ENCODE results near the gene ACTR6. TPM values are rescaled to one million over a fixed set of nuclear protein-coding genes. Genes with fewer than 3 reads are reported as not detected.

The ACTR6 gene
- total and polyA plus RNA-seq, 2 donors (not counting 3 experiments of a cell fraction or from before 2014, with no cell fraction given): 7.5 to 23.2 TPM

DNA sequence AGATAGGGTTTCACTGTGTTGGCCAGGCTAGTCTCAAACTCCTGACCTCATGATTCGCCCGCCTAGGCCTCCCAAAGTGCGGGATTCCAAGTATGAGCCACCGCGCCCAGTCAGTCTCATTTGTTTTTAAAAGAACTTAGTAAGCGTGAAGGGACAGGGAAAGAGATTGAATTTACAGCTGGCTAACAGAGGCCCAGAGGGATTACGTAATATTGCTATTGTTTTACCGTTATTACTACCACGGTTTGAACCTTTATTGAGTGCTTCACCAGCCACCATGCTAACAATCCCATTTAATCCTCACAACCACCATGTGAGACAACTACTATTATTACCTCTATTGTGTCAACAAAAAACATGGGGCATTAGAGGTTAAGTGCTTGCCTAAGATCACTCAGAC, 31.3 kb upstream of the ACTR6 start:
- Histone ChIP-seq H3K27ac (ENCODE audit: insufficient read depth, low read depth, low read length) (no peak overlapping the region), H3K4me2 (ENCODE audit: insufficient read depth, low read length) (no peak overlapping the region), H2AFZ (ENCODE audit: low read depth, low read length) (no peak overlapping the region), H3K27me3 (ENCODE audit: control insufficient read depth in 2 of 2, insufficient read depth in 2 of 2, low read length in 2 of 2) (no peaks in the 10 kb centered on the region), H4K20me1 (replicated peaks; ENCODE audit: control insufficient read depth, extremely low read depth, insufficient read depth, low read length) (no peaks in the 10 kb centered on the region), H3K36me3 (ENCODE audit: control insufficient read depth in 2 of 2, extremely low read depth in 1 of 2, insufficient read depth in 2 of 2, low read length in 2 of 2) (no peaks in the 10 kb centered on the region), H3K9me3 (replicated peaks; ENCODE audit: control insufficient read depth, insufficient read depth, low read length) (no peaks in the 10 kb centered on the region), H3K9me1 (replicated peaks; ENCODE audit: control insufficient read depth, extremely low read depth, insufficient read depth, low read length) (no peaks in the 10 kb centered on the region), H3K9ac (replicated peaks; ENCODE audit: extremely low read depth, insufficient read depth, low read length) (no peak overlapping the region), H3K4me1 (ENCODE audit: control insufficient read depth, extremely low read depth, insufficient read depth, low read length) (no peaks in the 10 kb centered on the region), H3K79me2 (ENCODE audit: control insufficient read depth, insufficient read depth, low read length) (no peaks in the 10 kb centered on the region), H3K4me3 (replicated peaks in 1 of 3; ENCODE audit: insufficient read depth in 1 of 3, low read depth in 1 of 3, low read length in 3 of 3) (no peak overlapping the region)
- FAIRE-seq: no peak
- no peak for DNase-seq (ENCODE audit: low read depth, low spot score)
- ChIA-PET POLR2A (no interaction called here), CTCF (interaction anchor here (2.0 kb wide), 1 partner anchor 15 kb away, joined by 10 read pairs; no protein-coding TSS in a partner anchor)
- TF ChIP-seq, protein P1, sequence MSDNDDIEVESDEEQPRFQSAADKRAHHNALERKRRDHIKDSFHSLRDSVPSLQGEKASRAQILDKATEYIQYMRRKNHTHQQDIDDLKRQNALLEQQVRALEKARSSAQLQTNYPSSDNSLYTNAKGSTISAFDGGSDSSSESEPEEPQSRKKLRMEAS (IDR thresholded peaks at IDR 0.05; ENCODE audit: insufficient read depth, insufficient read length): no peak
- TF ChIP-seq MYC (IDR thresholded peaks at IDR 0.05; ENCODE audit: low read depth, low read length): no peak
- no peak for TF ChIP-seq EZH2 (IDR thresholded peaks at IDR 0.05; ENCODE audit: borderline replicate concordance, low read depth, low read length, severe bottlenecking)
- no peak for TF ChIP-seq JUN (IDR thresholded peaks at IDR 0.05; ENCODE audit: borderline replicate concordance, insufficient read depth, insufficient read length, low read depth)
- no peak for TF ChIP-seq POLR2A (IDR thresholded peaks at IDR 0.05; ENCODE audit: low read depth, low read length)
- TF ChIP-seq GATA2 (IDR thresholded peaks at IDR 0.05; ENCODE audit: insufficient read depth, insufficient read length, low read depth, low read length): no peak
- no TSS peak for BruUV-seq (replicated peaks)
- intact Hi-C loops (cut with micrococcal nuclease) (loop anchor here (5.0 kb wide), 1 partner anchor 1982 kb away; no protein-coding TSS in a partner anchor), dilution Hi-C loops (cut with MboI; ENCODE audit: extremely low pct_ligation_motif_present, low sequenced_read_pairs) (no loop called here)

DNA sequence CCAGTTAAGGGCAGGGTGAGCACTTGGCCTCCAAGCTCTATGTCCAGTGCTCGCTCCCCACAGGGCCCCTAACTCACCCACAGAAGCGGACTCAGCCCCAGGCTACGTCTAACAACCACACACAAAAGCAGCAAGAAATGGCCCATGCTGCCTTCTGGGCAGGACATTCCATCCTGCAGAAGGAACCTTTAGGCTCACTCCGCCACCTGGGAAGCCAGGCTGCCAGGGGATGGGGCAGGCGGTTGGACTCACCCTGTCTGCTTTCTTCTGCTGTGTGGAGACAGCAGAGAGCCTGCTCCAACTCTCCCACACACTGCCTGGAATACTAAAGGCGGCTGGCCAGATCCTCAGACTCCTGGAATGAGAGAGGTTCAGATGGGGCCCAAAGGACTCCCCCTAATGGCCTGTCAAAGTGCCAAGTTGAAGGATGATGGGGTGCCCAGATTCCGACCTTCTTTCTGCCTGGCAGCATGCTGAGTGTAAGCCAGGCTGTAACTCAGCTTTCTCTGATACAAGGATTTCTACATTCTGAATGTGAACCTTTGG, 30.2 kb upstream of the ACTR6 start:
- Histone ChIP-seq H3K36me3 (ENCODE audit: control insufficient read depth in 2 of 2, extremely low read depth in 1 of 2, insufficient read depth in 2 of 2, low read length in 2 of 2) (no peaks in the 10 kb centered on the region), H3K4me1 (ENCODE audit: control insufficient read depth, extremely low read depth, insufficient read depth, low read length) (no peaks in the 10 kb centered on the region), H3K27me3 (ENCODE audit: control insufficient read depth in 2 of 2, insufficient read depth in 2 of 2, low read length in 2 of 2) (peaks cover 0 to 1% of the 10 kb centered on the region in 2 experiments), H3K27ac (ENCODE audit: insufficient read depth, low read depth, low read length) (no peak overlapping the region), H4K20me1 (replicated peaks; ENCODE audit: control insufficient read depth, extremely low read depth, insufficient read depth, low read length) (no peaks in the 10 kb centered on the region), H3K4me3 (replicated peaks in 1 of 3; ENCODE audit: insufficient read depth in 1 of 3, low read depth in 1 of 3, low read length in 3 of 3) (no peak overlapping the region), H3K4me2 (ENCODE audit: insufficient read depth, low read length) (no peak overlapping the region), H3K79me2 (ENCODE audit: control insufficient read depth, insufficient read depth, low read length) (no peaks in the 10 kb centered on the region), H2AFZ (ENCODE audit: low read depth, low read length) (no peak overlapping the region), H3K9ac (replicated peaks; ENCODE audit: extremely low read depth, insufficient read depth, low read length) (no peak overlapping the region), H3K9me1 (replicated peaks; ENCODE audit: control insufficient read depth, extremely low read depth, insufficient read depth, low read length) (no peaks in the 10 kb centered on the region), H3K9me3 (replicated peaks; ENCODE audit: control insufficient read depth, insufficient read depth, low read length) (no peaks in the 10 kb centered on the region)
- dilution Hi-C loops (cut with MboI; ENCODE audit: extremely low pct_ligation_motif_present, low sequenced_read_pairs) (no loop called here), intact Hi-C loops (cut with micrococcal nuclease) (no loop called here)
- ChIA-PET POLR2A (no interaction called here), CTCF (no interaction called here)
- DNase-seq (ENCODE audit: low read depth, low spot score): no peak
- BruUV-seq (replicated peaks): no TSS peak
- TF ChIP-seq JUN (IDR thresholded peaks at IDR 0.05; ENCODE audit: borderline replicate concordance, insufficient read depth, insufficient read length, low read depth): no peak
- TF ChIP-seq MYC (IDR thresholded peaks at IDR 0.05; ENCODE audit: low read depth, low read length): no peak
- TF ChIP-seq, protein P1 (IDR thresholded peaks at IDR 0.05; ENCODE audit: insufficient read depth, insufficient read length): no peak
- no peak for TF ChIP-seq POLR2A (IDR thresholded peaks at IDR 0.05; ENCODE audit: low read depth, low read length)
- TF ChIP-seq GATA2 (IDR thresholded peaks at IDR 0.05; ENCODE audit: insufficient read depth, insufficient read length, low read depth, low read length): no peak
- TF ChIP-seq POLR2AphosphoS5 (IDR thresholded peaks at IDR 0.05; ENCODE audit: insufficient read depth, low read depth, low read length): no peak
- TF ChIP-seq EZH2 (IDR thresholded peaks at IDR 0.05; ENCODE audit: borderline replicate concordance, low read depth, low read length, severe bottlenecking): no peak
- TF ChIP-seq FOS (IDR thresholded peaks at IDR 0.05; ENCODE audit: borderline replicate concordance, insufficient read depth, low read length): no peak
- TF ChIP-seq, protein P2, sequence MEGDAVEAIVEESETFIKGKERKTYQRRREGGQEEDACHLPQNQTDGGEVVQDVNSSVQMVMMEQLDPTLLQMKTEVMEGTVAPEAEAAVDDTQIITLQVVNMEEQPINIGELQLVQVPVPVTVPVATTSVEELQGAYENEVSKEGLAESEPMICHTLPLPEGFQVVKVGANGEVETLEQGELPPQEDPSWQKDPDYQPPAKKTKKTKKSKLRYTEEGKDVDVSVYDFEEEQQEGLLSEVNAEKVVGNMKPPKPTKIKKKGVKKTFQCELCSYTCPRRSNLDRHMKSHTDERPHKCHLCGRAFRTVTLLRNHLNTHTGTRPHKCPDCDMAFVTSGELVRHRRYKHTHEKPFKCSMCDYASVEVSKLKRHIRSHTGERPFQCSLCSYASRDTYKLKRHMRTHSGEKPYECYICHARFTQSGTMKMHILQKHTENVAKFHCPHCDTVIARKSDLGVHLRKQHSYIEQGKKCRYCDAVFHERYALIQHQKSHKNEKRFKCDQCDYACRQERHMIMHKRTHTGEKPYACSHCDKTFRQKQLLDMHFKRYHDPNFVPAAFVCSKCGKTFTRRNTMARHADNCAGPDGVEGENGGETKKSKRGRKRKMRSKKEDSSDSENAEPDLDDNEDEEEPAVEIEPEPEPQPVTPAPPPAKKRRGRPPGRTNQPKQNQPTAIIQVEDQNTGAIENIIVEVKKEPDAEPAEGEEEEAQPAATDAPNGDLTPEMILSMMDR (IDR thresholded peaks at IDR 0.05; ENCODE audit: extremely low read depth in 1 of 2, insufficient read depth in 1 of 2, low read depth in 1 of 2, low read length in 2 of 2): no peak
- no peak for FAIRE-seq

Measured in endothelial cell of umbilical vein (primary cell).